HEK293 (cell line): ENCODE data around the gene SHISA6.

Experiments
- CTCF ChIA-PET: fragments of 350-600 bp; formaldehyde crosslinking; extraction: SDS; loops from one replicate; lab custom pipeline; 2021; ENCODE audit warnings: antibody characterized with exemption; lab: Yijun Ruan, JAX
- POLR2A ChIA-PET: fragments of 300-600 bp; formaldehyde crosslinking; extraction: SDS; loops from one replicate; lab custom pipeline; 2020; ENCODE audit warnings: antibody characterized with exemption, inconsistent platforms; lab: Yijun Ruan, JAX
- H3K27ac ChIP-seq: fragments of 200-500 bp; sonication (Bioruptor generic); 2 replicates; pipeline ENCODE4 v1.5.1; 2014; ENCODE audit warnings: low read depth, low read length, control low read depth, inconsistent platforms; ENCODE audit errors: extremely low read depth
- H3K36me3 ChIP-seq, 2 experiments: fragments of 200-500 bp in 1 of 2; sonication (Bioruptor generic) in 1 of 2; 1 replicate in 1 of 2; 2 replicates in 1 of 2; pipeline ENCODE4 v1.5.1; 2014 to 2017; ENCODE audit warnings: inconsistent platforms in 2 of 2, low read length in 2 of 2; ENCODE audit not compliant: control insufficient read depth in 2 of 2, insufficient read depth in 1 of 2
- H3K4me1 ChIP-seq: fragments of 200-500 bp; sonication (Bioruptor generic); 2 replicates; pipeline ENCODE4 v1.5.1; 2014; ENCODE audit warnings: mild to moderate bottlenecking, low read length, inconsistent platforms; ENCODE audit not compliant: control insufficient read depth, insufficient read depth
- H3K4me3 ChIP-seq: 2 replicates; pipeline ENCODE4 v1.5.1; 2011; ENCODE audit warnings: low read depth, mild to moderate bottlenecking, control low read depth, low read length, moderate library complexity
- H3K9me3 ChIP-seq: fragments of 200-500 bp; sonication (Bioruptor generic); 2 replicates; pipeline ENCODE4 v1.5.1; 2014; ENCODE audit warnings: low read depth, low read length, inconsistent platforms; ENCODE audit not compliant: control insufficient read depth, insufficient read depth
- FEZF1 ChIP-seq: fragments of 450-650 bp; formaldehyde crosslinking; IDR thresholded peaks from 2 replicates; pipeline ENCODE4 v1.5.1; 2016; ENCODE audit warnings: missing biosample characterization, missing genetic modification characterization
- KLF16 ChIP-seq: fragments of 450-650 bp; formaldehyde crosslinking; IDR thresholded peaks from 2 replicates; pipeline ENCODE4 v1.5.1; 2017; ENCODE audit warnings: missing biosample characterization, missing genetic modification characterization
- MYNN ChIP-seq: fragments of 450-650 bp; formaldehyde crosslinking; IDR thresholded peaks from 2 replicates; pipeline ENCODE4 v1.5.1; 2016; ENCODE audit warnings: missing biosample characterization, missing genetic modification characterization, borderline replicate concordance
- PATZ1 ChIP-seq: fragments of 450-650 bp; formaldehyde crosslinking; IDR thresholded peaks from 2 replicates; pipeline ENCODE4 v1.5.1; 2016; ENCODE audit warnings: missing biosample characterization, missing genetic modification characterization
- PRDM10 ChIP-seq: fragments of 450-650 bp; formaldehyde crosslinking; IDR thresholded peaks from 2 replicates; pipeline ENCODE4 v1.5.1; 2016; ENCODE audit warnings: missing biosample characterization, missing genetic modification characterization
- ZBTB17 ChIP-seq: fragments of 450-650 bp; formaldehyde crosslinking; IDR thresholded peaks from 2 replicates; pipeline ENCODE4 v1.5.1; 2016; ENCODE audit warnings: missing biosample characterization, missing genetic modification characterization
- ZBTB48 ChIP-seq: fragments of 450-650 bp; formaldehyde crosslinking; IDR thresholded peaks from 2 replicates; pipeline ENCODE4 v1.5.1; 2016; ENCODE audit warnings: missing biosample characterization, missing genetic modification characterization
- ZBTB7A ChIP-seq: fragments of 450-650 bp; formaldehyde crosslinking; IDR thresholded peaks from 2 replicates; pipeline ENCODE4 v1.5.1; 2016; ENCODE audit warnings: low read depth, missing biosample characterization, missing genetic modification characterization
- ZBTB8A ChIP-seq: fragments of 450-650 bp; formaldehyde crosslinking; IDR thresholded peaks from 2 replicates; pipeline ENCODE4 v1.5.1; 2016; ENCODE audit warnings: missing biosample characterization, missing genetic modification characterization
- ZNF10 ChIP-seq: fragments of 450-650 bp; formaldehyde crosslinking; IDR thresholded peaks from 2 replicates; pipeline ENCODE4 v1.5.1; 2017; ENCODE audit warnings: missing biosample characterization, missing genetic modification characterization
- ZNF140 ChIP-seq: fragments of 450-650 bp; formaldehyde crosslinking; IDR thresholded peaks from 2 replicates; pipeline ENCODE4 v1.5.1; 2016; ENCODE audit warnings: missing biosample characterization, missing genetic modification characterization
- ZNF37A ChIP-seq: fragments of 450-650 bp; IDR thresholded peaks from 2 replicates; pipeline ENCODE4 v1.5.1; 2018; ENCODE audit warnings: missing biosample characterization, missing genetic modification characterization
- ZNF433 ChIP-seq: fragments of 450-650 bp; formaldehyde crosslinking; IDR thresholded peaks from 2 replicates; pipeline ENCODE4 v1.5.1; 2016; ENCODE audit warnings: missing biosample characterization, missing genetic modification characterization, low read depth
- ZNF561 ChIP-seq: fragments of 450-650 bp; IDR thresholded peaks from 2 replicates; pipeline ENCODE4 v1.5.1; 2018; ENCODE audit warnings: missing biosample characterization, missing genetic modification characterization, borderline replicate concordance
- ZNF571 ChIP-seq: fragments of 450-650 bp; formaldehyde crosslinking; IDR thresholded peaks from 2 replicates; pipeline ENCODE4 v1.5.0; 2017; ENCODE audit warnings: missing biosample characterization, missing genetic modification characterization
- ZNF623 ChIP-seq: fragments of 450-650 bp; formaldehyde crosslinking; IDR thresholded peaks from 2 replicates; pipeline ENCODE4 v1.5.1; 2016; ENCODE audit warnings: missing biosample characterization, missing genetic modification characterization
- ZNF639 ChIP-seq: fragments of 450-650 bp; formaldehyde crosslinking; IDR thresholded peaks from 2 replicates; pipeline ENCODE4 v1.5.1; 2016; ENCODE audit warnings: missing biosample characterization, missing genetic modification characterization
- ZNF776 ChIP-seq: fragments of 450-650 bp; formaldehyde crosslinking; IDR thresholded peaks from 2 replicates; pipeline ENCODE4 v1.5.0; 2017; ENCODE audit warnings: missing biosample characterization, missing genetic modification characterization, borderline replicate concordance
- TF ChIP-seq, protein P1 (sequence below): fragments of 450-650 bp; formaldehyde crosslinking; IDR thresholded peaks from 2 replicates; pipeline ENCODE4 v1.5.1; 2017; ENCODE audit warnings: missing biosample characterization, missing genetic modification characterization
- TF ChIP-seq, protein P2 (sequence below): fragments of 450-650 bp; formaldehyde crosslinking; IDR thresholded peaks from 2 replicates; pipeline ENCODE4 v1.5.1; 2016; ENCODE audit warnings: missing biosample characterization, missing genetic modification characterization, low read depth

SHISA6 gene

GRCh38 chr17:11467639-11468038 is 226.6 kb downstream of the SHISA6 start (continued):
- TF ChIP-seq ZBTB8A (tag by site-specific recombination) = no peak

DNA sequence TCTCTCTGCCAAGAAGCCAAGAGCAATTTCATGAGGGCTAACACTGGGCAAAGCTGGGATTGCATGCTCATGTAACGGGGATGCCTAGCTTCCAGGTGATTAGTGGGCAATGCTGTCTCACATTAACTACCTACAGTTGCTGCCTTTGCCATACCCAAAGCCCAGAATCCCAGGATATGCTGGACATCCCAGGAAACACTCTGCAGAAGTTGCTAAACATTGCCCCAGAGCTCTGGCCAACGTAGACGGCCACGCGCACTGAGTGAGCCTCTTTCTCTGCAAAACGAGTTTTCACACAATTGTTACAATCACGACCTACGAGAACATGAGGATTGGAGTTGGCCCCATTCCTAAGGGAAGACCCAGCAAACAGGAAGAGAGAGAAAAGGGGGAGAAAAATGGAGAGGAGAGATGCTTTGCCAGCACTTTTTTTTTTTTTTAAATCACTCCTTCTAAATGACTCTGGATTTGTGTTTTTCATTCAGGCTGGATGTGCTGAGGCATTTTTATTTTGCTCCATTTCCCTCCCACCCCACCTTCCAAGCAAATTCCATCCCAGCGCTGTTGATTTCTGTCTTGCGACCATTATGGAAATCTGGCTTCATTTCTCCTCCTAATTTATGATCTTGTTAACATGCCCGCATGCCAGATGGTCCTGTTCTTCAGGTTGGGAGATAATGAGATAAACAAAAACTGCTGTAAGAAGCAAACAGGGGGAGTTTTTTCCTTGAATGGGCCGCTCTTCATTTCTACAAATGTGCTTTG is 244.5 kb downstream of the SHISA6 start:
- H3K4me3 ChIP-seq = no peak overlapping the region
- ChIA-PET CTCF (no interaction called here), POLR2A (no interaction called here)
- no peaks in the 10 kb centered on the region for H3K36me3 ChIP-seq
- no peaks in the 10 kb centered on the region for H3K4me1 ChIP-seq
- H3K9me3 ChIP-seq = no peaks in the 10 kb centered on the region
- TF ChIP-seq ZNF623 (tag by site-specific recombination) = no peak
- no peak for TF ChIP-seq ZBTB48 (tag by site-specific recombination)
- TF ChIP-seq ZBTB17 (tag by site-specific recombination) = no peak
- TF ChIP-seq ZNF561 (tag by site-specific recombination) = no peak
- no peak for TF ChIP-seq MYNN (tag by site-specific recombination)
- no peak for TF ChIP-seq ZNF776 (tag by site-specific recombination)
- TF ChIP-seq PATZ1 (tag by site-specific recombination) = no peak
- no peak for TF ChIP-seq ZNF639
- TF ChIP-seq ZNF433 = no peak
- no peak for TF ChIP-seq ZNF10
- no peak for TF ChIP-seq FEZF1 (tag by site-specific recombination)
- TF ChIP-seq ZNF140 (tag by site-specific recombination) = no peak
- TF ChIP-seq, protein P1, sequence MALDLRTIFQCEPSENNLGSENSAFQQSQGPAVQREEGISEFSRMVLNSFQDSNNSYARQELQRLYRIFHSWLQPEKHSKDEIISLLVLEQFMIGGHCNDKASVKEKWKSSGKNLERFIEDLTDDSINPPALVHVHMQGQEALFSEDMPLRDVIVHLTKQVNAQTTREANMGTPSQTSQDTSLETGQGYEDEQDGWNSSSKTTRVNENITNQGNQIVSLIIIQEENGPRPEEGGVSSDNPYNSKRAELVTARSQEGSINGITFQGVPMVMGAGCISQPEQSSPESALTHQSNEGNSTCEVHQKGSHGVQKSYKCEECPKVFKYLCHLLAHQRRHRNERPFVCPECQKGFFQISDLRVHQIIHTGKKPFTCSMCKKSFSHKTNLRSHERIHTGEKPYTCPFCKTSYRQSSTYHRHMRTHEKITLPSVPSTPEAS (tag by site-specific recombination) = no peak
- no peak for TF ChIP-seq ZNF571 (tag by site-specific recombination)
- no peak overlapping the region for H3K27ac ChIP-seq

DNA sequence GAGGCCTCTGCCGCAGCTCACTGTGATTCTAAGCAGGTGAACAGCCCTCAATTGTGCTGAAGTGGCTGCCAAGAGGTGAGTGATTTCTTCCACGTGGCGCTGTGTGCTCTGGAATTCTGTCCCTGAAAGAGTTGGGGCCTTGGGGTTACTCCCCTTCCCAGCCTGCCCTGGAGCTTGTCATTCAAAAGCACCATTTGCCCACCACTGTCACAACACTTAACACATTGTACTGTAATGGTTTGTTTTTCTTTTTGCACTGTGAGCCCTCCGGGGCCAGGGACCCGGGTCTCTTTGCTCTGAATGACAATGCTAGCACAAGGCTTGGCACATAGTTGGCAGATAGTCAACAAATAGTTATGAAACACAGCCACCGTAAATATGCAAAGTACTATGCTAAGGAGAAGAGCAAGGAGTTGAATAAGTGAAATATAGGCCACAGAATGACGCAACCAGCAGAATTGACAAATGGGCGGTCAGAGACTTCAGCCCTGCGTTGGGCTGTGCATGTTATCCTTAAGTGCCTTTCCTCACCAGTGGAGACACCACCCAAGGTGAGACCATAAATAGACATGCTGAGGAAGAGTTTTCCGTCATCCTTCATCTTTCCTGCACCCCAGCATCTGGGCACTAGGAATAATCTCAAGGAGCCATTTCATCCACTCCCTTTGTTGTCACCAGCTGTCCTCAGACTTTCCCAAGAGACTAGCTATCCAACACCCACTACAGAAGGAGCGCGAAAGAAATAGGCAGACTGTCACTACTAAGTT is 245.3 kb downstream of the SHISA6 start:
- POLR2A ChIA-PET = no interaction called here
- Histone ChIP-seq H3K36me3 (no peaks in the 10 kb centered on the region), H3K9me3 (no peaks in the 10 kb centered on the region), H3K27ac (no peak overlapping the region), H3K4me3 (no peak overlapping the region), H3K4me1 (no peaks in the 10 kb centered on the region)
- CTCF ChIA-PET = no interaction called here
- TF ChIP-seq PRDM10 (no peak), KLF16 (no peak), ZNF37A (tag by site-specific recombination) (no peak), ZBTB7A (tag by site-specific recombination) (no peak)
- TF ChIP-seq, protein P2, sequence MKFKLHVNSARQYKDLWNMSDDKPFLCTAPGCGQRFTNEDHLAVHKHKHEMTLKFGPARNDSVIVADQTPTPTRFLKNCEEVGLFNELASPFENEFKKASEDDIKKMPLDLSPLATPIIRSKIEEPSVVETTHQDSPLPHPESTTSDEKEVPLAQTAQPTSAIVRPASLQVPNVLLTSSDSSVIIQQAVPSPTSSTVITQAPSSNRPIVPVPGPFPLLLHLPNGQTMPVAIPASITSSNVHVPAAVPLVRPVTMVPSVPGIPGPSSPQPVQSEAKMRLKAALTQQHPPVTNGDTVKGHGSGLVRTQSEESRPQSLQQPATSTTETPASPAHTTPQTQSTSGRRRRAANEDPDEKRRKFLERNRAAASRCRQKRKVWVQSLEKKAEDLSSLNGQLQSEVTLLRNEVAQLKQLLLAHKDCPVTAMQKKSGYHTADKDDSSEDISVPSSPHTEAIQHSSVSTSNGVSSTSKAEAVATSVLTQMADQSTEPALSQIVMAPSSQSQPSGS (tag by site-specific recombination) = no peak
- TF ChIP-seq, protein P1 (tag by site-specific recombination) = no peak
